ENCODE results near the gene PDZD7. TPM values are rescaled to one million over a fixed set of nuclear protein-coding genes. Genes with fewer than 3 reads are reported as not detected.

The PDZD7 gene
- total RNA-seq, 1 experiment from 2014 or later: 4.5 TPM

Other genes starting within 250 kb of the PDZD7 start
- gene SLF2, start 118.2 kb downstream of the PDZD7 start, total RNA-seq (2014; rRNA removed; shearing (Covaris generic)): 37.0 and 46.2 TPM in 2 replicates
- gene SEMA4G, start 61.6 kb downstream of the PDZD7 start, total RNA-seq (2014; rRNA removed; shearing (Covaris generic)): 15.3 and 36.2 TPM in 2 replicates
- gene MRPL43, start 43.6 kb downstream of the PDZD7 start, total RNA-seq (2014; rRNA removed; shearing (Covaris generic)): 91.6 and 117 TPM in 2 replicates
- 20.9 and 21.7 TPM in 2 replicates for gene TWNK, start 43.6 kb downstream of the PDZD7 start, total RNA-seq (2014; rRNA removed; shearing (Covaris generic))
- 146 and 166 TPM in 2 replicates for gene LZTS2, start 31.3 kb downstream of the PDZD7 start, total RNA-seq (2014; rRNA removed; shearing (Covaris generic))
- gene SFXN3, start 105 bp upstream of the PDZD7 start, total RNA-seq (2014; rRNA removed; shearing (Covaris generic)): 58.9 and 65.7 TPM in 2 replicates
- gene KAZALD1, start 30.9 kb upstream of the PDZD7 start, total RNA-seq (2014; rRNA removed; shearing (Covaris generic)): 105 and 145 TPM in 2 replicates
- 0.14 TPM in 1 of 2 replicates, not detected in the other for gene TLX1, start 100.2 kb upstream of the PDZD7 start, total RNA-seq (2014; rRNA removed; shearing (Covaris generic))
- gene LBX1, start 198.3 kb upstream of the PDZD7 start, total RNA-seq (2014; rRNA removed; shearing (Covaris generic)): 17.5 and 32.2 TPM in 2 replicates

Measured in G401 (cell line).